HG03460 (cell line): ENCODE results near the gene SGCD.
"Not testable (repeated sequence)": the region's sequence is repeated elsewhere in the genome, so short reads cannot be mapped to it uniquely, and the experiment has no call there.

Experiments
- ATAC-seq: cut with Tn5 transposase; IDR thresholded peaks from one replicate; pipeline ENCODE4 v1.9.1; 2021; ENCODE audit not compliant: unreplicated experiment

SGCD gene

DNA sequence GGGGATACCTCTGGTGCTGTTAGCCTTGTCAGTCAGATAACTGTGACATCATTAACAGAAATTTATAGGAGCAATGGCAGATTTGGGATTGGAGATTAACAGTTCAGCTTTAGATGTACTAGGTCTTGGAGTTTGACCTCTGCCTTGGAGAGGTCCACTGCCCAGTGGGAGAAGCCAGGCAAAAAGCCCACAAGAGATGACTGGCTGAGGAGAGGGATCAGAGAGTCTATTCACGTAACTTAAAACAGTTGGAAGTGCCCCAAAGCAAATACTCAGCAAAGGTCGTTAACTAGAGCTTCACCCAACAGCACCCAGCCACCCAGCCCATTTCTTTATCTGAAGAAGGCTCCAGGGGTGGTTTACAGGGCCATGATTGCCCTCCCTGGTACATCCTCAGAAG lies 290.5 kb downstream of the SGCD start:
- no peak for ATAC-seq

DNA sequence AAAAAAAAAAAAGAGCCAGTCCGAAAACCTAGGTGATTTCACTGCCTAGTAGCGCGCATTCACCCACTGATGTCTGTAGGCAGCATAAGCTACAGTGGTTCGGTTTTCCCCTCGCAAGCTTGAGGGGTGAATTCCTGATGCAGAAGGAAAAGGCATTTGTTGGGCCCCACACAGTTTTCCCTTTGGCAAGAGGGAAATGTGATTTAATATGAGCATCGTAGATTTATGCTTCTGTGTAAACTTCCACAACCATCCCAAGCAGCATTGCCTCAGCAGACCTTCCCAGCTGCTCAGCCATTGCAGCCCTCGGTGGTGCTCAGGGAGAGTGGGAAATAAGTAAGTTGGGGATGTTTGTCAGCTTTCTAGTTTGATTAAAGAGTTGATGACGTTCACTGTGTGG lies 291.6 kb downstream of the SGCD start:
- no peak for ATAC-seq

- no peak for ATAC-seq
Observed at GRCh38 chr5:156621719-156622118, 294.8 kb downstream of the SGCD start.

DNA sequence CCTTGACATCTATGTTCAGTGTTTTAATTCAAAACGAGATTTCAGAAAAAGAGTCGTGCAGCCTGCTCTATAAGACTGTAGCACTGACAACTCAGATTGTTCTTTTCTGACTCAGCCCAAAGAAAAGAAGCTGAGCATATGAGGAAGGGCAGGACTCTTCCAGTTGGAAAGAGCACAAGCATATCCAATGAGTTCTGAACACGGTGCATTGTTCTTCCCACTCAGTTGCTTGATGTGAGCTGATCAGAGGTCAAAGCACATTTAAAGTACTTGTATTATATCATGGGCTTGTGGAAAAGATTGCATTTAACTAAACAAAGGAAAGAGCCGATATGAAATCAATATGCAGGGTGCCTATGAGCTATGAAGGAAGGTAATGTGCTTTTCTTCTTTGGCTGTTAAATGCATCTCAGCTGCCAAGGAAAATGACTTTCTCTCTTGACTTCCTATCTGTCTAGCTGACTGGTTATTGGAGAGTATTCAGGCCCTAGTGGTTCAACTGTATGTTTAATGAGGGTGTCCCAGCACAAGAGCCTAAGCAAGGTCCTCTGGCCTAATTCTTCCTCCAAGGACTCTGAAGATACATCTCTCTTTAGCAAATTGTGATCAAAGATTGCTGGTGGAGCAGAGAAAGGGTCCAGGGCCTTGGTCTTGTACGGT lies 296.5 kb downstream of the SGCD start:
- no peak for ATAC-seq

- no peak for ATAC-seq
Observed at GRCh38 chr5:156624686-156625085, 297.7 kb downstream of the SGCD start.

- no peak for ATAC-seq
Observed at GRCh38 chr5:156628421-156628820, 301.5 kb downstream of the SGCD start.

DNA sequence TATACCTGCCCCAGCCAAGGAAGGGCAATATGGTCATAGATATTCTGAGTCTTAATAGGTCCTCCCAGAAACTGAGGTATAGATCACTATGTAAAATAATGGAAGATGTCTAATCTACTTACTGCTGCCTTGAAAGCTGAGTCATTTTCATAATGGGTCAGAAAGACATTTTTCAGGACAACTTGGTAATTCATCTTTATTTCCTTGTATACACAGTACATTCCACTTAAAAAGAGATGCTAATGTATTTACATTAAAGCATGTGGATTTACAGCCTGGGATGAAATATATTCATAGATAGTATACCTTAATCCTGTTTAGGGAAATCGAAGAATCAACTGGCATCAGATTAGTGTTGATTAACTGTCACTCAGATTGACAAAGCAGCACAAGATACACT lies 304.0 kb downstream of the SGCD start:
- no peak for ATAC-seq

GRCh38 chr5:156634301-156634700 lies 307.3 kb downstream of the SGCD start:
- ATAC-seq = no peak

GRCh38 chr5:156640691-156641241 lies 313.8 kb downstream of the SGCD start:
- no peak for ATAC-seq

- ATAC-seq = no peak
Observed at GRCh38 chr5:156641686-156642085, 314.7 kb downstream of the SGCD start.

GRCh38 chr5:156647034-156647451 lies 320.1 kb downstream of the SGCD start:
- ATAC-seq = no peak

DNA sequence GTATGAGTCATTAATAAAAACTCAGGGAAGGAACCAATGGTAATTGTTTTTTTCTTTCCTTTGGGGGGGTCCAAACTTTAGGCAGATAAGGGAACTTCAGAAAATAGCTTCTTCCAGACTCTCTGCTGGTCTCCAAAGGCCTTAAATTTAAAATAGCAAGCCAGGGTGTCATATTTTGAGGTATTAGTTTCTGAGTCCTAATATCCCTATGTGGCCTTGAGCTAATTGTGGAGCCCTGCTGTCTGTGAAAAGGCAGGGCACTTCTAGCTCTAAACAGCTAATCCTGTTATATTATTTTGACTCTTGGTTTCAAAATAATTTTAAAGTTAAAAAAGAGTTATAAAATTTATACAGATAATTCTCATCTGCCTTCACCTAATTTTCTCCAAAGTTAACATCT lies 327.5 kb downstream of the SGCD start:
- no peak for ATAC-seq

DNA sequence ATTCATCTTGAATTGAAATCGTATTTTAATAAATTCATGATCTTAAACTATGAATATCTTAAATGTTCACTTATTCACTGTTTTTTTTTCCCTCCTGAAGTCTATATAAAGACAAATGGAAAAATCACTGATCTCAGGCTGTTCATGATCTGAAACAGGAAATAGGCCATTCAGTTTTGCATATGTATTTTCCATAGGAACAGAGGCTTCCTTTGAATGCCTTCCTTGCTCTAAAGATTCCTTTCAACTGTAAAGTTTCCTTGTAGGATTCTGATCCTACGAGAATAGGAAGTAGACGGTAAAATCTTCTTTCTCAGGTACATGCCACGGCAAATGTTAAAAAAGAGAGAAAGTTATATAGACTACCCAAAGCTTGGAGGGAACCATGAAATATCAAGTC lies 328.8 kb downstream of the SGCD start:
- no peak for ATAC-seq

DNA sequence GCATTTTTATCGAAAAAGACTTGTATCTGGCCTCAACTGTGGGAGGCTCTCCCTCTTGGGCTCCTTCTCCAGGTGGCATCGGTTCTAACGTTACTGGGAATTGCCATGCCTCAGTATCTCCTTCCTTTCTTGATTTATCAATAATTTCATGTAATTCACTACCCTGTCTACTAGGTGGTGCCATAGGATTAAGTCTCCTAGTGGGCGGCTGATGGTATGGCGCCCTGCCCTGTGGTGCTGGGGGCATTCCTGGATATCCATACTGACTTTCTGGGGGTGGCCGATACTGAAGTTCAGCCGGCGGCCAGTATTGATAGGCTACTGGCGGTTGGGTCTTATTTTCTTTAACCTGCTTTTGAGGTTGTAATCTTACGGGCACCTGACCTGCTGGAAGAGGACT lies 337.9 kb downstream of the SGCD start:
- ATAC-seq = not testable (repeated sequence)

DNA sequence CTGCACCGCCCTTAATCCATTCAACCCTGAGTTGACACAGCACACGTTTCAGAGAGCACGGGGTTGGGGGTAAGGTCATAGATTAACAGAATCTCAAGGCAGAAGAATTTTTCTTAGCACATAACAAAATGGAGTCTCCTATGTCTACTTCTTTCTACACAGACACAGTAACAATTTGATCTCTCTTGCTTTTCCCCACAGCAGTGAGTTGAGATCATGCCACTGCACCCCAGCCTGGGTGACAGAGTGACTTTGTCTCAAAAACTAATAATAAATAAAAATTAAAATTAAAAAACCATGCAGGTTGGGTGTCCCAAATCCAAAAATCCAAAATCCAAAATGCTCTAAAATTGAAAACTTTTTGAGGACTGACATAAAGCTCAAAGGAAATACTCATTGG lies 339.7 kb downstream of the SGCD start:
- ATAC-seq = not testable (repeated sequence)

DNA sequence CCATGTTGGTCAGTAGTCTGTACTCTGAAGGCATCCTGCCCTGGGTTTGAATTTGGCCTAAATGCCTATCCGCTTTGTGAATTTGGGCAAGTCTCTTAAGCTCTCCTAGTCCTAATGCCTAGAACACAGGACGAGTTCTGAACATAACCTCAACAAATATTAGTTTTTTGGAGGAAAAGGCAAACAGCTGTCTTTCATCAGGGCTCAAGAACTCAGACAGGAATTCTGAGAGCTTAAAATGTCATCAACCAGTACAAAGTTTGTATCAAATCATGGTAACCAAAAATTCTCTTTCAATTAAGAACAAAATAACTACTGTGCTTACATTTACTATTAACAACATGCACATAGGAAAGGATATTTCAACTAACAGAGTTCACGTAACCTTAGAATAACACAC lies 340.7 kb downstream of the SGCD start:
- ATAC-seq = no peak

DNA sequence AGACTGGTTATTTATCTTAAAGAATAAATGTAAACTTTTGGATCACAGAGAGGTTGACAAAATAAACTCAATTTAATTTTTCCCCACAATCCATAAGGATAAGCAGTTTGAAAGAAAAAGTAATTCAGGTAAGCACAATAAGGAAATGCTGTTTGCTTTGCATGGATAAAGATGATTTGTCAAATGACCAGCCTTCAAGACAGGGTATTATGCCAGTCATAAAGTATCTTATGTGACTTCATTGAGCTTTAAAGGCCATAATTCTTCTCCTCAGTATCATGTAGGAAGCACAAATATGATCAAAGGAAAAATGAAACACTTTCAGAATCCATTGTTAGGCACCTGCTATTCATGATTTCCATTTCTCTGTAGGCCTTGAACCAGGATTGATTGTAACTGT lies 342.5 kb downstream of the SGCD start:
- no peak for ATAC-seq

- no peak for ATAC-seq
Observed at GRCh38 chr5:156670615-156671014, 343.7 kb downstream of the SGCD start.

DNA sequence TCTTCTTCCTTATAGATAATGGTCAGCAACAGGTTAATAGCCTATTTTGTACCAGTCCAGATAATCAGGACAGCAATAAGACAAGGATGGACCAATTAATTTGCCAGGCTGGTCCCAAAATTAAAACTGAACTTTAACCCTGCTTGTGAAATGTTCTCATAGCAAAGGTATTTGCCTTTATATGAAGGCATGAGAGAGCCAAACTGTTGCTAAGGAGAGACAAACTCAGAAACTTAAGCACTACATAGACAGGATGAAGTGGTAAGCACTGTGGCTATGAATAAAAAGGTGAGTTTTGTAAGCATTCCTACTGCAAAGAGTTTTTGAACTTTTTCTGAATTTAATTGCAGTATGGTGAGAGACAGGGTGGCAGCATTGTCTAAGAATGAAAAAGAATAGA lies 348.4 kb downstream of the SGCD start:
- no peak for ATAC-seq

DNA sequence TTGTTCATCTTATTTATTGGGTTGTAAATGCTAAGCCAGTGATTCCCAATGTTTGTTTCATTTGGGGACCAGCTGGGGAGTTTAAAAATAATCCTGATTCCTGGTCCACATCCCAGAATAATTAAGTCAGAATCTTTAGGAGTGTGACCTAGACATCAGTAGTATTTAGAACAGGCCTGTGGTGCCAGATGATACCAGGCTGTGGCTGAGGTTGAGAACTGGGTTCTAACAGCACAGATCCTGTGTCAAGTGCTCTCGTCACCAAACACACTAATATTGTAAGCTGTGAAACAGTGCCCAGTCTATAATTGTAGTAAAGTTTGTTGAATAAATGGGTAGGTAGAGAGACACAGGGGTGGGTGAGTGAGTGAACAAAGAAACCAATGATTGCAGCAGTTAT lies 351.0 kb downstream of the SGCD start:
- ATAC-seq = no peak

- no peak for ATAC-seq
Observed at GRCh38 chr5:156678484-156678883, 351.5 kb downstream of the SGCD start.

- ATAC-seq = no peak
Observed at GRCh38 chr5:156680831-156681230, 353.9 kb downstream of the SGCD start.

GRCh38 chr5:156681265-156681664 lies 354.3 kb downstream of the SGCD start:
- no peak for ATAC-seq
